Measurements from ENCODE around the gene ITGA7.

DNA sequence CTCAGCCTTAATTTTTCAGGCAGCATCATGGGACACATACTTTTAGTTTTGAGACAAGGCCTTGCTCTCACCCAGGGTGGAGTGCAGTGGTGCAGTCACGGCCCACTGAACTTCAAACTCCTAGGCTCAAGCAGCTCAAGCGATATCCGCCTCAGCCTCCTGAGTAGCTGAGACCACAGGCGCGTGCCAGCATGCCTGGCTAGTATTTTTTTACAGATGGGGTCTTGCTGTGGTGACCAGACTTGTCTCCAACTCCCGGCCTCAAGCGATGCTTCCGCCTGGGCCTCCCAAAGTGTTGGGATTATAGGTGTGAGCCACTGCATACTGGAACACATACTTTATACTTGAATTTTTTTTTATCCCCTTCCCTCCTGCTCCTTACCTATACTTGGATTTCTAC is 15.2 kb upstream of the ITGA7 start:
- TF ChIP-seq, protein P1, sequence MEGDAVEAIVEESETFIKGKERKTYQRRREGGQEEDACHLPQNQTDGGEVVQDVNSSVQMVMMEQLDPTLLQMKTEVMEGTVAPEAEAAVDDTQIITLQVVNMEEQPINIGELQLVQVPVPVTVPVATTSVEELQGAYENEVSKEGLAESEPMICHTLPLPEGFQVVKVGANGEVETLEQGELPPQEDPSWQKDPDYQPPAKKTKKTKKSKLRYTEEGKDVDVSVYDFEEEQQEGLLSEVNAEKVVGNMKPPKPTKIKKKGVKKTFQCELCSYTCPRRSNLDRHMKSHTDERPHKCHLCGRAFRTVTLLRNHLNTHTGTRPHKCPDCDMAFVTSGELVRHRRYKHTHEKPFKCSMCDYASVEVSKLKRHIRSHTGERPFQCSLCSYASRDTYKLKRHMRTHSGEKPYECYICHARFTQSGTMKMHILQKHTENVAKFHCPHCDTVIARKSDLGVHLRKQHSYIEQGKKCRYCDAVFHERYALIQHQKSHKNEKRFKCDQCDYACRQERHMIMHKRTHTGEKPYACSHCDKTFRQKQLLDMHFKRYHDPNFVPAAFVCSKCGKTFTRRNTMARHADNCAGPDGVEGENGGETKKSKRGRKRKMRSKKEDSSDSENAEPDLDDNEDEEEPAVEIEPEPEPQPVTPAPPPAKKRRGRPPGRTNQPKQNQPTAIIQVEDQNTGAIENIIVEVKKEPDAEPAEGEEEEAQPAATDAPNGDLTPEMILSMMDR (IDR thresholded peaks at IDR 0.05): no peak
- TF ChIP-seq POLR2A (IDR thresholded peaks at IDR 0.05) (no peak), POLR2AphosphoS5 (IDR thresholded peaks at IDR 0.05) (no peak)
